GM12878 (cell line): ENCODE measurements around the gene NCL. TPM values are rescaled to one million over a fixed set of nuclear protein-coding genes. Genes with fewer than 3 reads are reported as not detected.
A peak's percentile ranks its signal among the peaks of the same experiment; 100 is the strongest.

Experiments used
- ATAC-seq: fragments of 200-7000 bp; cut with Tn5 transposase; 3 replicates; pipeline ENCODE4 v1.9.1; 2020; ENCODE audit warnings: mild to moderate bottlenecking, moderate library complexity
- BruUV-seq: library from RNA; stranded (reverse); fragments of 400-500 nt; replicated peaks from 2 replicates; lab custom pipeline; 2021; lab: Mats Ljungman, UMichigan
- CTCF ChIA-PET: fragments of 300-600 bp; sonication (Branson Sonifier 250); formaldehyde crosslinking; extraction: SDS; loops from one replicate; lab custom pipeline; 2021; ENCODE audit warnings: inconsistent platforms; lab: Yijun Ruan, JAX
- POLR2A ChIA-PET: fragments of 350-600 bp; formaldehyde crosslinking; extraction: SDS; loops from one replicate; lab custom pipeline; 2021; ENCODE audit warnings: inconsistent platforms; lab: Charles Lee
- RAD21 ChIA-PET: fragments of 300-600 bp; sonication (Branson Sonifier 250); formaldehyde crosslinking; loops from one replicate; lab custom pipeline; 2023; ENCODE audit warnings: antibody characterized with exemption; ENCODE audit not compliant: unreplicated experiment; lab: Charles Lee
- SMC1A ChIA-PET: fragments of 300-600 bp; sonication (Branson Sonifier 250); formaldehyde crosslinking; loops from one replicate; lab custom pipeline; 2023; ENCODE audit not compliant: unreplicated experiment, uncharacterized antibody; lab: Charles Lee
- DNase-seq: peaks from one replicate; pipeline ENCODE4 v3.0.0-alpha.2; 2011; ENCODE audit warnings: low read depth, low spot score
- FAIRE-seq: peaks from 3 replicates; lab custom pipeline; 2011; peaks lifted over from hg19 to GRCh38; lab: Jason Lieb, UNC
- H2AFZ ChIP-seq: 2 replicates; pipeline ENCODE4 v1.6.0; 2011; ENCODE audit warnings: low read depth, low read length, control low read depth; ENCODE audit not compliant: control insufficient read depth
- H3K27ac ChIP-seq: 2 replicates; pipeline ENCODE4 v1.5.1; 2011; ENCODE audit warnings: control low read depth; ENCODE audit not compliant: control insufficient read depth, insufficient read depth
- H3K27me3 ChIP-seq, 2 experiments: replicated peaks in 1 of 2; 2 replicates each; pipeline versions ENCODE4 v1.6.0 to v1.6.1; 2011; ENCODE audit warnings: low read length in 1 of 2; ENCODE audit not compliant: control insufficient read depth in 2 of 2, insufficient read depth in 2 of 2
- H3K36me3 ChIP-seq, 2 experiments: 2 replicates each; pipeline ENCODE4 v1.5.1; 2011; ENCODE audit warnings: low read length in 1 of 2; ENCODE audit not compliant: control insufficient read depth in 2 of 2, insufficient read depth in 2 of 2
- H3K4me1 ChIP-seq: 2 replicates; pipeline ENCODE4 v1.6.1; 2011; ENCODE audit warnings: mild to moderate bottlenecking, low read length, moderate library complexity, mixed read lengths; ENCODE audit not compliant: control insufficient read depth, insufficient read depth
- H3K4me2 ChIP-seq: 2 replicates; pipeline ENCODE4 v1.6.0; 2011; ENCODE audit warnings: control low read depth; ENCODE audit not compliant: control insufficient read depth, insufficient read depth
- H3K4me3 ChIP-seq: fragments of 200-600 bp; sonication (generic); 2 replicates; pipeline ENCODE4 v1.5.1; 2016
- H3K79me2 ChIP-seq: 2 replicates; pipeline ENCODE4 v1.6.0; 2011; ENCODE audit warnings: low read length; ENCODE audit not compliant: control insufficient read depth, insufficient read depth
- H3K9ac ChIP-seq: 2 replicates; pipeline ENCODE4 v1.8.0; 2011; ENCODE audit warnings: low read length, control low read depth, mixed read lengths; ENCODE audit not compliant: control insufficient read depth, insufficient read depth
- H3K9me3 ChIP-seq: replicated peaks from 3 replicates; pipeline ENCODE4 v1.5.1; 2011; ENCODE audit warnings: mild to moderate bottlenecking, low read length; ENCODE audit not compliant: control insufficient read depth, insufficient read depth
- H4K20me1 ChIP-seq: 2 replicates; pipeline ENCODE4 v1.6.0; 2011; ENCODE audit not compliant: control insufficient read depth, insufficient read depth
- HDGF ChIP-seq: fragments of 450-650 bp; IDR thresholded peaks from 2 replicates; pipeline ENCODE4 v1.6.1; 2016; ENCODE audit warnings: antibody characterized with exemption
- USF2 ChIP-seq: IDR thresholded peaks from 2 replicates; pipeline ENCODE4 v1.6.1; 2011; ENCODE audit warnings: low read depth, low read length, improper control_type of control experiment, borderline replicate concordance
- ZBTB33 ChIP-seq: fragments of 450-650 bp; IDR thresholded peaks from 2 replicates; pipeline ENCODE4 v1.6.1; 2017; ENCODE audit warnings: mild to moderate bottlenecking
- WGBS: methylation state at CpG from one replicate; pipeline ENCODE4 v1.1.6; 2016; ENCODE audit warnings: low lambda C conversion rate; ENCODE audit not compliant: insufficient replicate concordance, insufficient coverage; ENCODE audit errors: missing lambda C conversion rate; 5-methylcytosine and 5-hydroxymethylcytosine counted together
- in situ Hi-C: fragments of 300-500 bp; cut with MboI; formaldehyde crosslinking; loops from 9 replicates; pipeline ENCODE4 v1.14.3; 2018; ENCODE audit warnings: mixed read lengths
- intact Hi-C: fragments of 100-400 bp; cut with micrococcal nuclease; formaldehyde crosslinking; loops from one replicate; pipeline ENCODE4 v1.14.2; 2022; ENCODE audit not compliant: unreplicated experiment
- polyA plus RNA-seq, 11 experiments: library from polyadenylated mRNA; depleted of rRNA in 4 of 11; unstranded in 6 of 11; stranded (reverse) in 5 of 11; fragments of >200 nt; fragmentation: Nextera tagmentation in 4 of 11; fragmentation: Illumina TruSeq in 1 of 11; extraction: Ambion mirVana in 4 of 11; extraction: Trizol in 1 of 11; gene quantifications; 1 replicate in 1 of 11; 2 replicates in 10 of 11; pipeline versions ENCODE4 v1.2.1 to v1.2.3, GENCODE V29; 2011 to 2016; ENCODE audit warnings: inconsistent platforms in 2 of 11, missing spikeins in 2 of 11, low read depth in 1 of 11
- total RNA-seq, 4 experiments: library from RNA; depleted of rRNA in 3 of 4; stranded (reverse); fragments of >200 nt in 3 of 4; fragmentation: Illumina TruSeq in 1 of 4; extraction: Trizol in 1 of 4; gene quantifications; 2 replicates each; pipeline versions ENCODE4 v1.2.1 to v1.2.3, GENCODE V29; 2013 to 2021

The NCL gene
- total and polyA plus RNA-seq, 10 of the 15 experiments (the other 5 are each of a cell fraction or from before 2014, with no cell fraction given) = 123 to 1,207 (median 529) TPM

DNA sequence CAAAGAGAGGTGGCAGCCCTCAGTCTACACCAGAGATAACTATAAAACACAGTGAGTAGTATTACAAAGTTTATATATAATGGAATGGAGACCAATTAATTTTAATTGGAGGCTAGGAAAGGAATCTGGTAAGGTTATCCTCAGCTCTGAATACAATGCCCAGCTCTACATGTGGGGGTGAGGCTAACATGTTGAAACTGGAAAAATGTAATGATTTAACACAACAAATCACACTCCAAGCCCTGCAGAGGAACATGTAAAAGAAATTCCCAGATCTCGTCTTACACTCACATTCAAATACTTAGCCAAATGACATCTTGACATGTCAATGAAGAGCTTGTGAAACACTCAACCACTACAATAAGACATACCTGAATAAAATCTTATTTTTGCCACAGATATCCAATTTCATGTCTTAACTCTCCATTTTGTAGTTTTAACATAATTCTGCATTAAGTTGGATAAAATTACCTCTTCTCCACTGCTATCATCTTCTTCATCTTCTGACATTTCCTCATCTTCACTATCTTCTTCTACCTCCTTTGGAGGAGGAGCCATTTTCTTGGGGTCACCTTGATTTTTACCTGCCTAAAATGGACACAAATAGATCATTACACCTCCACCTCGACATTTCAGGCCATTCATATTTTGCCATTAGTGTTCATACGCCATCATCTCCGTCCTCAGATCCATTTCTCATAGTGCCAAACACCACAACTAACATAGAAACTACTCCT, 1.4 kb downstream of the NCL start:
- BruUV-seq = no TSS peak
- peaks cover 18 to 48% of the 10 kb centered on the region in 2 experiments for H3K36me3 ChIP-seq
- FAIRE-seq = no peak

More for the DNA sequence above, 1.4 kb downstream of the NCL start:
- ATAC-seq (no peak), DNase-seq (no peak)
- Histone ChIP-seq H3K4me2 (peak overlapping the region; percentile 86), H3K79me2 (peaks cover 68% of the 10 kb centered on the region), H2AFZ (no peak overlapping the region), H3K4me3 (peak overlapping the region; percentile 77), H3K27ac (peak overlapping the region; percentile 99), H3K9me3 (no peaks in the 10 kb centered on the region), H3K27me3 (no peaks in the 10 kb centered on the region), H3K9ac (peak overlapping the region; percentile 98), H3K4me1 (peaks cover 13% of the 10 kb centered on the region), H4K20me1 (peaks cover 13% of the 10 kb centered on the region)
- ChIA-PET SMC1A (interaction anchor here (0.5 to 1.3 kb wide), 7 partner anchors 9 to 359 kb away, joined by 3 to 8 read pairs (median 3); no protein-coding TSS in a partner anchor), POLR2A (interaction anchor here (1.5 to 4.1 kb wide), 5 partner anchors 10 to 304 kb away, joined by 3 to 48 read pairs (median 19); no protein-coding TSS in a partner anchor), RAD21 (interaction anchor here (0.6 to 1.6 kb wide), 2 partner anchors 54 to 358 kb away, joined by 3 to 4 read pairs; no protein-coding TSS in a partner anchor), CTCF (interaction anchor here (0.6 to 9.2 kb wide), 6 partner anchors 8 to 236 kb away, joined by 3 to 98 read pairs (median 4); no protein-coding TSS in a partner anchor)
- intact Hi-C loops (loop anchor here (5.0 kb wide), 1 partner anchor 84 kb away; no protein-coding TSS in a partner anchor), in situ Hi-C loops (no loop called here)
- no peak for TF ChIP-seq ZBTB33
- no peak for TF ChIP-seq USF2
- peak; percentile 17; the same call in 1 of the 2 replicates for TF ChIP-seq HDGF
- WGBS = 1% methylated on average over 4 of the region's 4 CpGs
